ENCODE data around the gene FBXO3. TPM values are rescaled to one million over a fixed set of nuclear protein-coding genes. Genes with fewer than 3 reads are reported as not detected.
A peak's percentile ranks its signal among the peaks of the same experiment; 100 is the strongest.

The FBXO3 gene
- total and polyA plus RNA-seq, 2 experiments from 2014 or later: 12.5 to 28.4 TPM

DNA sequence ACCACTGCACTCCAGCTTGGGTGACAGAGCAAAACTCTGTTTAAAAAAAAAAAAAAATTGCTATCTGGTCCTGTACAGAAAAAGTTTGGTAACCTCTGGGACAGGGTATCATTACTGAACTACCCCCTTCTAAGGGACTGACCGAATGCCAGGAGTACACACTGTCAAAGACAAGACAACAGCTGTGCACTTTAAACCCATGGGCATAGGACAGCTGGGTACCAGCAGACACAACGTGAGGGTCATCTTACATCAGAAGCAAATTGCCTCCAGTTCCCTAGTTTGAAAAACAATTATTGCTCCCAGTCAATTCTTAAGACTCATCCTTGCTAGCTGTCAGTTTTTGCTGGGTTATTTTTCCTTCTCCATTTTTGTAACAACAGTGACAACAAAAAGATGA lies 55.9 kb downstream of the FBXO3 start (continued):
- TF ChIP-seq, protein P1, sequence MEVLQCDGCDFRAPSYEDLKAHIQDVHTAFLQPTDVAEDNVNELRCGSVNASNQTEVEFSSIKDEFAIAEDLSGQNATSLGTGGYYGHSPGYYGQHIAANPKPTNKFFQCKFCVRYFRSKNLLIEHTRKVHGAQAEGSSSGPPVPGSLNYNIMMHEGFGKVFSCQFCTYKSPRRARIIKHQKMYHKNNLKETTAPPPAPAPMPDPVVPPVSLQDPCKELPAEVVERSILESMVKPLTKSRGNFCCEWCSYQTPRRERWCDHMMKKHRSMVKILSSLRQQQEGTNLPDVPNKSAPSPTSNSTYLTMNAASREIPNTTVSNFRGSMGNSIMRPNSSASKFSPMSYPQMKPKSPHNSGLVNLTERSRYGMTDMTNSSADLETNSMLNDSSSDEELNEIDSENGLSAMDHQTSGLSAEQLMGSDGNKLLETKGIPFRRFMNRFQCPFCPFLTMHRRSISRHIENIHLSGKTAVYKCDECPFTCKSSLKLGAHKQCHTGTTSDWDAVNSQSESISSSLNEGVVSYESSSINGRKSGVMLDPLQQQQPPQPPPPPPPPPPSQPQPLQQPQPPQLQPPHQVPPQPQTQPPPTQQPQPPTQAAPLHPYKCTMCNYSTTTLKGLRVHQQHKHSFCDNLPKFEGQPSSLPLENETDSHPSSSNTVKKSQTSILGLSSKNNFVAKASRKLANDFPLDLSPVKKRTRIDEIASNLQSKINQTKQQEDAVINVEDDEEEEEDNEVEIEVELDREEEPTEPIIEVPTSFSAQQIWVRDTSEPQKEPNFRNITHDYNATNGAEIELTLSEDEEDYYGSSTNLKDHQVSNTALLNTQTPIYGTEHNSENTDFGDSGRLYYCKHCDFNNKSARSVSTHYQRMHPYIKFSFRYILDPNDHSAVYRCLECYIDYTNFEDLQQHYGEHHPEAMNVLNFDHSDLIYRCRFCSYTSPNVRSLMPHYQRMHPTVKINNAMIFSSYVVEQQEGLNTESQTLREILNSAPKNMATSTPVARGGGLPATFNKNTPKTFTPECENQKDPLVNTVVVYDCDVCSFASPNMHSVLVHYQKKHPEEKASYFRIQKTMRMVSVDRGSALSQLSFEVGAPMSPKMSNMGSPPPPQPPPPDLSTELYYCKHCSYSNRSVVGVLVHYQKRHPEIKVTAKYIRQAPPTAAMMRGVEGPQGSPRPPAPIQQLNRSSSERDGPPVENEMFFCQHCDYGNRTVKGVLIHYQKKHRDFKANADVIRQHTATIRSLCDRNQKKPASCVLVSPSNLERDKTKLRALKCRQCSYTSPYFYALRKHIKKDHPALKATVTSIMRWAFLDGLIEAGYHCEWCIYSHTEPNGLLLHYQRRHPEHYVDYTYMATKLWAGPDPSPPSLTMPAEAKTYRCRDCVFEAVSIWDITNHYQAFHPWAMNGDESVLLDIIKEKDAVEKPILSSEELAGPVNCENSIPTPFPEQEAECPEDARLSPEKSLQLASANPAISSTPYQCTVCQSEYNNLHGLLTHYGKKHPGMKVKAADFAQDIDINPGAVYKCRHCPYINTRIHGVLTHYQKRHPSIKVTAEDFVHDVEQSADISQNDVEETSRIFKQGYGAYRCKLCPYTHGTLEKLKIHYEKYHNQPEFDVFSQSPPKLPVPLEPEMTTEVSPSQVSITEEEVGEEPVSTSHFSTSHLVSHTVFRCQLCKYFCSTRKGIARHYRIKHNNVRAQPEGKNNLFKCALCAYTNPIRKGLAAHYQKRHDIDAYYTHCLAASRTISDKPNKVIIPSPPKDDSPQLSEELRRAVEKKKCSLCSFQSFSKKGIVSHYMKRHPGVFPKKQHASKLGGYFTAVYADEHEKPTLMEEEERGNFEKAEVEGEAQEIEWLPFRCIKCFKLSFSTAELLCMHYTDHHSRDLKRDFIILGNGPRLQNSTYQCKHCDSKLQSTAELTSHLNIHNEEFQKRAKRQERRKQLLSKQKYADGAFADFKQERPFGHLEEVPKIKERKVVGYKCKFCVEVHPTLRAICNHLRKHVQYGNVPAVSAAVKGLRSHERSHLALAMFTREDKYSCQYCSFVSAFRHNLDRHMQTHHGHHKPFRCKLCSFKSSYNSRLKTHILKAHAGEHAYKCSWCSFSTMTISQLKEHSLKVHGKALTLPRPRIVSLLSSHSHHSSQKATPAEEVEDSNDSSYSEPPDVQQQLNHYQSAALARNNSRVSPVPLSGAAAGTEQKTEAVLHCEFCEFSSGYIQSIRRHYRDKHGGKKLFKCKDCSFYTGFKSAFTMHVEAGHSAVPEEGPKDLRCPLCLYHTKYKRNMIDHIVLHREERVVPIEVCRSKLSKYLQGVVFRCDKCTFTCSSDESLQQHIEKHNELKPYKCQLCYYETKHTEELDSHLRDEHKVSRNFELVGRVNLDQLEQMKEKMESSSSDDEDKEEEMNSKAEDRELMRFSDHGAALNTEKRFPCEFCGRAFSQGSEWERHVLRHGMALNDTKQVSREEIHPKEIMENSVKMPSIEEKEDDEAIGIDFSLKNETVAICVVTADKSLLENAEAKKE (CRISPR knock-in tag; IDR thresholded peaks at IDR 0.05): no peak
- TF ChIP-seq EZH2 (IDR thresholded peaks at IDR 0.05; ENCODE audit: low read depth, unreplicated experiment): no peak

DNA sequence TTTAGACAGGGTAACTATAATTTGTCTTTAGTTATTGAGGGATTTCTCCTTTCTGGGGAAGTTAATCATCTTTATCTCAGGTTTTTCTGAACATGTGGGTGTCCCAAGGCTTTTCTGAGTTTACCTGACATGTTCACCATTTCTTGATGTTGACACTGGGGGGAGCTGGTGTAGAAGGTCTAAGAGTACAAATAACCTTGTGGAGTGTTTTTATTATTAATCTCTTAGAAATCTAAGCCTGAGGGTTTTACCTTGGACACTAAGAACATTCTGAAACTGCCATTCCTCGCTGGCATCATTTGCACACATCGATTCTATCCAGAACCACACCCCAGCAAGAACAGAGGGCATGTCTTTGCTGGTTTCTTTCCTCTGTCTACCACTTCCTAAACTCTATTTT lies 58.1 kb downstream of the FBXO3 start:
- Histone ChIP-seq H3K27ac (ENCODE audit: low read depth) (no peak overlapping the region), H3K36me3 (ENCODE audit: insufficient read depth) (no peaks in the 10 kb centered on the region; the same call in 1 of the 2 replicates), H2AFZ (no peak overlapping the region), H4K20me1 (replicated peaks; ENCODE audit: insufficient read depth) (0 out of 2 replicates have a peak, but pooled peaks cover 4% of the 10 kb centered on the region), H3K9me2 (ENCODE audit: insufficient read depth) (no peaks in the 10 kb centered on the region), H3F3A (replicated peaks; ENCODE audit: low read depth) (no peaks in the 10 kb centered on the region), H3K4me3 (no peak overlapping the region), H3K4me2 (no peak overlapping the region), H3K79me2 (replicated peaks; ENCODE audit: insufficient read depth) (no peaks in the 10 kb centered on the region), H3K4me1 (ENCODE audit: insufficient read depth) (no peaks in the 10 kb centered on the region), H3K27me3 (ENCODE audit: insufficient read depth) (no peaks in the 10 kb centered on the region)
- peak; percentile 44 for DNase-seq (ENCODE audit: low spot score)
- H3K9me3 Mint-ChIP-seq: no peaks in the 10 kb centered on the region; the same call in 2 of the 3 replicates
- H3K4me3 Mint-ChIP-seq: no peak overlapping the region
- no peaks in the 10 kb centered on the region for H3K4me1 Mint-ChIP-seq
- H3K27ac Mint-ChIP-seq: no peak overlapping the region
- ATAC-seq: no peak
- peaks cover 11% of the 10 kb centered on the region; the same call in 2 of the 3 replicates for H3K36me3 Mint-ChIP-seq (ENCODE audit: low read depth)
- peaks cover under 1% of the 10 kb centered on the region for H3K27me3 Mint-ChIP-seq (ENCODE audit: insufficient read depth, low read depth, poor library complexity)
- no peak for TF ChIP-seq STAT1 (IDR thresholded peaks at IDR 0.05; ENCODE audit: unreplicated experiment)
- TF ChIP-seq, protein P2, sequence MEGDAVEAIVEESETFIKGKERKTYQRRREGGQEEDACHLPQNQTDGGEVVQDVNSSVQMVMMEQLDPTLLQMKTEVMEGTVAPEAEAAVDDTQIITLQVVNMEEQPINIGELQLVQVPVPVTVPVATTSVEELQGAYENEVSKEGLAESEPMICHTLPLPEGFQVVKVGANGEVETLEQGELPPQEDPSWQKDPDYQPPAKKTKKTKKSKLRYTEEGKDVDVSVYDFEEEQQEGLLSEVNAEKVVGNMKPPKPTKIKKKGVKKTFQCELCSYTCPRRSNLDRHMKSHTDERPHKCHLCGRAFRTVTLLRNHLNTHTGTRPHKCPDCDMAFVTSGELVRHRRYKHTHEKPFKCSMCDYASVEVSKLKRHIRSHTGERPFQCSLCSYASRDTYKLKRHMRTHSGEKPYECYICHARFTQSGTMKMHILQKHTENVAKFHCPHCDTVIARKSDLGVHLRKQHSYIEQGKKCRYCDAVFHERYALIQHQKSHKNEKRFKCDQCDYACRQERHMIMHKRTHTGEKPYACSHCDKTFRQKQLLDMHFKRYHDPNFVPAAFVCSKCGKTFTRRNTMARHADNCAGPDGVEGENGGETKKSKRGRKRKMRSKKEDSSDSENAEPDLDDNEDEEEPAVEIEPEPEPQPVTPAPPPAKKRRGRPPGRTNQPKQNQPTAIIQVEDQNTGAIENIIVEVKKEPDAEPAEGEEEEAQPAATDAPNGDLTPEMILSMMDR (conservative IDR thresholded peaks at IDR 0.05; ENCODE audit: low read depth in 2 of 2): peak; percentile 52 to 56
